Esophagus muscularis mucosa (tissue), 3 donors: ENCODE data around the gene PLEKHA6.

Experiments
- POLR2A ChIP-seq: fragments of 450-650 bp; IDR thresholded peaks from one replicate; pipeline ENCODE4 v1.6.1; 2017; ENCODE audit warnings: antibody characterized with exemption, moderate library complexity, mild to moderate bottlenecking, low read depth
- TF ChIP-seq, protein P1 (sequence below), 3 experiments: fragments of 200-600 bp in 2 of 3; fragments of 450-650 bp in 1 of 3; sonication (generic) in 2 of 3; IDR thresholded peaks; one replicate each; pipeline ENCODE4 v1.5.1; 2017 to 2019; ENCODE audit warnings: antibody characterized with exemption in 3 of 3, mild to moderate bottlenecking in 2 of 3, moderate library complexity in 1 of 3

DNA sequence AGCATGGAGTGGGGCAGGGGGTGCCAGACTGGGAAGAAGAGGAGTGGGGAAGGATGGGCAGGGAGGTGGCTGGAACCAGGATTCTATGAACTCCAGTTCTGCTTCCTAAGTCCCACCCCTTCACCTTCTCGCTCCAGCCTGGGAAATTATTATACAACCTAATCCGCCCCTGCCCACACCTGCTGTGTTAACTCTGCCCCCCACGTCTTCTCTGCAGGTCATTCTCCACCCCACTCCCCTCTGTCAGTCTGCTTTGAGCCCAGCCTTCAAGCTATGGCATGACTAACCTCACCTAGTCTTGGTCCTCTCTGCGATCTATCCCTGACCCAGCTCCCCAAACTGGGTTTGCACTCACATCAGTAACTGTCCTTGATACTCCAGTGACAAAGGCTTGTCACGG lies 99.9 kb downstream of the PLEKHA6 start:
- TF ChIP-seq, protein P1, sequence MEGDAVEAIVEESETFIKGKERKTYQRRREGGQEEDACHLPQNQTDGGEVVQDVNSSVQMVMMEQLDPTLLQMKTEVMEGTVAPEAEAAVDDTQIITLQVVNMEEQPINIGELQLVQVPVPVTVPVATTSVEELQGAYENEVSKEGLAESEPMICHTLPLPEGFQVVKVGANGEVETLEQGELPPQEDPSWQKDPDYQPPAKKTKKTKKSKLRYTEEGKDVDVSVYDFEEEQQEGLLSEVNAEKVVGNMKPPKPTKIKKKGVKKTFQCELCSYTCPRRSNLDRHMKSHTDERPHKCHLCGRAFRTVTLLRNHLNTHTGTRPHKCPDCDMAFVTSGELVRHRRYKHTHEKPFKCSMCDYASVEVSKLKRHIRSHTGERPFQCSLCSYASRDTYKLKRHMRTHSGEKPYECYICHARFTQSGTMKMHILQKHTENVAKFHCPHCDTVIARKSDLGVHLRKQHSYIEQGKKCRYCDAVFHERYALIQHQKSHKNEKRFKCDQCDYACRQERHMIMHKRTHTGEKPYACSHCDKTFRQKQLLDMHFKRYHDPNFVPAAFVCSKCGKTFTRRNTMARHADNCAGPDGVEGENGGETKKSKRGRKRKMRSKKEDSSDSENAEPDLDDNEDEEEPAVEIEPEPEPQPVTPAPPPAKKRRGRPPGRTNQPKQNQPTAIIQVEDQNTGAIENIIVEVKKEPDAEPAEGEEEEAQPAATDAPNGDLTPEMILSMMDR (IDR thresholded peaks at IDR 0.05): no peak
- TF ChIP-seq POLR2A: no peak
